Panc1 (cell line): ENCODE measurements around the gene SGCB.

Source experiments
- CTCF ChIP-seq: fragments of 450-650 bp; IDR thresholded peaks from 2 replicates; pipeline ENCODE4 v1.5.1; 2017; ENCODE audit warnings: mild to moderate bottlenecking
- POLR2AphosphoS5 ChIP-seq: IDR thresholded peaks from 2 replicates; pipeline ENCODE4 v1.6.1; 2012; ENCODE audit warnings: mild to moderate bottlenecking, low read depth, low read length, moderate library complexity
- REST ChIP-seq, 2 experiments: IDR thresholded peaks; 2 replicates each; pipeline ENCODE4 v1.6.1; 2011 to 2012; ENCODE audit warnings: low read depth in 2 of 2, control low read depth in 1 of 2, low read length in 1 of 2, mild to moderate bottlenecking in 1 of 2, moderate library complexity in 1 of 2; ENCODE audit not compliant: insufficient read depth in 1 of 2
- TCF7L2 ChIP-seq: IDR thresholded peaks from 2 replicates; pipeline ENCODE4 v1.6.1; 2011; ENCODE audit warnings: mild to moderate bottlenecking, low read depth, low read length, inconsistent platforms

- TF ChIP-seq CTCF (no peak), POLR2AphosphoS5 (no peak), REST (IDR thresholded peaks at IDR 0.05; ENCODE audit: insufficient read depth in 1 of 2, low read depth in 2 of 2, low read length in 1 of 2) (no peak), TCF7L2 (no peak)
These were observed 21.1 kb downstream of the SGCB start for GRCh38 chr4:52016981-52017380.
